A549 (cell line): ENCODE results near the gene SLC4A7. TPM values are rescaled to one million over a fixed set of nuclear protein-coding genes. Genes with fewer than 3 reads are reported as not detected.
A peak's percentile ranks its signal among the peaks of the same experiment; 100 is the strongest.

Experiments
- ATAC-seq, 2 experiments: fragments of 200-7000 bp in 1 of 2; fragments of >200 bp in 1 of 2; cut with Nextera tagmentation in 1 of 2; cut with Tn5 transposase in 1 of 2; 3 replicates each; pipeline versions ENCODE4 v1.8.0 to v1.9.1; 2018 to 2020; ENCODE audit warnings: mild to moderate bottlenecking in 1 of 2, moderate library complexity in 1 of 2
- CTCF ChIA-PET: fragments of 300-600 bp; sonication (Branson Sonifier 250); formaldehyde crosslinking; extraction: SDS; loops from one replicate; lab custom pipeline; 2021; ENCODE audit warnings: antibody characterized with exemption, inconsistent platforms; lab: Yijun Ruan, JAX
- POLR2A ChIA-PET: fragments of 350-600 bp; formaldehyde crosslinking; extraction: SDS; loops from one replicate; lab custom pipeline; 2021; ENCODE audit warnings: antibody characterized with exemption, inconsistent platforms; lab: Yijun Ruan, JAX
- DNase-seq, 2 experiments: peaks; one replicate each; pipeline versions ENCODE4 v3.0.0 to v3.0.0-alpha.2; 2011 to 2016; ENCODE audit warnings: low read depth in 1 of 2, low spot score in 1 of 2
- FAIRE-seq: peaks from 2 replicates; lab custom pipeline; 2011; peaks lifted over from hg19 to GRCh38; lab: Jason Lieb, UNC
- H3K27ac ChIP-seq, 2 experiments: fragments of >200 bp; sonication (Bioruptor Twin); formaldehyde crosslinking; 3 replicates each; pipeline ENCODE4 v1.5.1; 2016 to 2017
- H3K4me1 ChIP-seq: fragments of >200 bp; sonication (Bioruptor Twin); formaldehyde crosslinking; 3 replicates; pipeline ENCODE4 v1.6.1; 2016
- H3K4me2 ChIP-seq: fragments of >200 bp; sonication (Bioruptor Twin); formaldehyde crosslinking; 3 replicates; pipeline ENCODE4 v1.6.1; 2016
- H3K4me3 ChIP-seq: fragments of >200 bp; sonication (Bioruptor Twin); formaldehyde crosslinking; 3 replicates; pipeline ENCODE4 v1.5.1; 2016
- H3K9me3 ChIP-seq: fragments of >200 bp; sonication (Bioruptor Twin); formaldehyde crosslinking; 3 replicates; pipeline ENCODE4 v1.6.1; 2016
- ATOH8 ChIP-seq: fragments of 250-450 bp; sonication (Bioruptor Pico); IDR thresholded peaks from 2 replicates; pipeline ENCODE4 v1.5.0; 2020; ENCODE audit warnings: low read depth, mild to moderate bottlenecking, moderate library complexity
- CEBPB ChIP-seq, 2 experiments: fragments of >200 bp in 1 of 2; sonication (Bioruptor Twin) in 1 of 2; formaldehyde crosslinking in 1 of 2; IDR thresholded peaks; 2 replicates each; pipeline ENCODE4 v1.6.1; 2012 to 2016
- CTCF ChIP-seq: fragments of >200 bp; sonication (Bioruptor Twin); formaldehyde crosslinking; IDR thresholded peaks from 3 replicates; pipeline ENCODE4 v1.5.1; 2016
- EHF ChIP-seq: fragments of 250-450 bp; sonication (Bioruptor Pico); IDR thresholded peaks from 2 replicates; pipeline ENCODE4 v1.5.0; 2020; ENCODE audit warnings: mild to moderate bottlenecking
- EHMT2 ChIP-seq: fragments of 200-600 bp; sonication (generic); IDR thresholded peaks from 2 replicates; pipeline ENCODE4 v1.6.1; 2016; ENCODE audit warnings: antibody characterized with exemption, low read depth, mild to moderate bottlenecking, moderate library complexity
- ELK1 ChIP-seq: fragments of 150-350 bp; IDR thresholded peaks from 2 replicates; pipeline ENCODE4 v1.6.1; 2014; ENCODE audit warnings: low read depth, mild to moderate bottlenecking, low read length
- EP300 ChIP-seq, 2 experiments: fragments of >200 bp; sonication (Bioruptor Twin); formaldehyde crosslinking; IDR thresholded peaks; 2 replicates in 1 of 2; 3 replicates in 1 of 2; pipeline ENCODE4 v1.6.1; 2016 to 2017
- ESRRA ChIP-seq: fragments of 150-350 bp; IDR thresholded peaks from 2 replicates; pipeline ENCODE4 v1.6.1; 2014; ENCODE audit warnings: mild to moderate bottlenecking, low read length, borderline replicate concordance
- FOSL2 ChIP-seq, 2 experiments: fragments of 450-650 bp in 1 of 2; fragments of >200 bp in 1 of 2; sonication (Bioruptor Twin) in 1 of 2; formaldehyde crosslinking; IDR thresholded peaks; 2 replicates each; pipeline versions ENCODE4 v1.5.0 to v1.6.1; 2016 to 2020; ENCODE audit warnings: mild to moderate bottlenecking in 1 of 2, moderate library complexity in 1 of 2
- FOXS1 ChIP-seq: fragments of 250-450 bp; sonication (Bioruptor Pico); IDR thresholded peaks from 2 replicates; pipeline ENCODE4 v1.5.0; 2020; ENCODE audit warnings: mild to moderate bottlenecking, moderate library complexity
- HDAC2 ChIP-seq: fragments of 200-600 bp; sonication (generic); IDR thresholded peaks from 2 replicates; pipeline ENCODE4 v1.6.1; 2016
- HES2 ChIP-seq: fragments of >200 bp; sonication (Bioruptor Twin); formaldehyde crosslinking; IDR thresholded peaks from 2 replicates; pipeline ENCODE4 v1.6.1; 2016
- HOXB5 ChIP-seq: fragments of 250-450 bp; sonication (Bioruptor Pico); IDR thresholded peaks from 2 replicates; pipeline ENCODE4 v1.5.0; 2020; ENCODE audit warnings: mild to moderate bottlenecking, moderate library complexity
- MAZ ChIP-seq: fragments of 150-350 bp; IDR thresholded peaks from 2 replicates; pipeline ENCODE4 v1.6.1; 2014; ENCODE audit warnings: antibody characterized with exemption, low read depth, low read length, borderline replicate concordance
- NFE2L2 ChIP-seq: fragments of 150-350 bp; conservative IDR thresholded peaks from 2 replicates; pipeline ENCODE4 v1.6.1; 2014; ENCODE audit warnings: low read length
- NPAS2 ChIP-seq: fragments of 250-450 bp; sonication (Bioruptor Pico); IDR thresholded peaks from 2 replicates; pipeline ENCODE4 v1.8.0; 2022; ENCODE audit warnings: mild to moderate bottlenecking, moderate library complexity, borderline replicate concordance
- PBX3 ChIP-seq: IDR thresholded peaks from 2 replicates; pipeline ENCODE4 v1.6.1; 2012
- POLR2A ChIP-seq: IDR thresholded peaks from 2 replicates; pipeline ENCODE4 v1.6.1; 2012; ENCODE audit warnings: mild to moderate bottlenecking, low read length
- POLR2AphosphoS2 ChIP-seq: conservative IDR thresholded peaks from 2 replicates; pipeline ENCODE4 v1.6.1; 2012; ENCODE audit warnings: low read length, improper control_type of control experiment, inconsistent platforms
- RCOR1 ChIP-seq: fragments of 150-350 bp; IDR thresholded peaks from 2 replicates; pipeline ENCODE4 v1.6.1; 2014; ENCODE audit warnings: antibody characterized with exemption, low read length, low read depth
- RNF2 ChIP-seq: fragments of 200-600 bp; sonication (generic); IDR thresholded peaks from 2 replicates; pipeline ENCODE4 v1.6.1; 2016; ENCODE audit warnings: low read depth, mild to moderate bottlenecking, antibody characterized with exemption, moderate library complexity, borderline replicate concordance
- SMC3 ChIP-seq: fragments of >200 bp; sonication (Bioruptor Twin); formaldehyde crosslinking; IDR thresholded peaks from 3 replicates; pipeline ENCODE4 v1.6.1; 2018; ENCODE audit warnings: inconsistent platforms
- SREBF2 ChIP-seq: fragments of 450-650 bp; IDR thresholded peaks from 2 replicates; pipeline ENCODE4 v1.6.1; 2014; ENCODE audit warnings: mild to moderate bottlenecking, moderate library complexity
- USF2 ChIP-seq: fragments of 450-650 bp; IDR thresholded peaks from 2 replicates; pipeline ENCODE4 v1.6.1; 2014; ENCODE audit warnings: antibody characterized with exemption
- ZC3H11A ChIP-seq: fragments of 450-650 bp; IDR thresholded peaks from 2 replicates; pipeline ENCODE4 v1.6.1; 2014; ENCODE audit warnings: antibody characterized with exemption, mild to moderate bottlenecking
- ZFP36 ChIP-seq: fragments of 450-650 bp; IDR thresholded peaks from 2 replicates; pipeline ENCODE4 v1.6.1; 2014; ENCODE audit warnings: borderline replicate concordance; ENCODE audit not compliant: partially characterized antibody
- ZSCAN20 ChIP-seq: fragments of 250-450 bp; sonication (Bioruptor Pico); IDR thresholded peaks from 2 replicates; pipeline ENCODE4 v1.8.0; 2022; ENCODE audit warnings: mild to moderate bottlenecking, moderate library complexity
- WGBS: methylation state at CpG from one replicate; pipeline ENCODE4 v1.1.6; 2017; ENCODE audit errors: missing lambda C conversion rate; 5-methylcytosine and 5-hydroxymethylcytosine counted together
- polyA plus RNA-seq, 4 experiments: library from polyadenylated mRNA; depleted of rRNA in 3 of 4; stranded (reverse); fragments of >200 nt; fragmentation: RNase III in 1 of 4; extraction: RNeasy Plus Mini Kit Qiagen cat#74134 plus additional on column Dnase treatment in 1 of 4; gene quantifications; 2 replicates in 3 of 4; 3 replicates in 1 of 4; pipeline ENCODE4 v1.2.3, GENCODE V29; 2011 to 2017
- TF ChIP-seq, protein P1 (sequence below): fragments of 250-450 bp; sonication (Bioruptor Pico); IDR thresholded peaks from 2 replicates; pipeline ENCODE4 v1.5.0; 2021; ENCODE audit warnings: mild to moderate bottlenecking, moderate library complexity, borderline replicate concordance

SLC4A7 gene
- polyA plus RNA-seq, 2 of the 4 experiments (the other 2 are of a cell fraction): 35.1 to 70.2 TPM

GRCh38 chr3:27504749-27505148 is 20.6 kb upstream of the SLC4A7 start:
- FAIRE-seq: no peak
- Histone ChIP-seq H3K4me3 (no peak overlapping the region), H3K4me1 (peaks cover 19% of the 10 kb centered on the region), H3K27ac (peak overlapping the region in 1 of 2 experiments; percentile 40; a peak in 2 of 6 replicates), H3K4me2 (no peak overlapping the region), H3K9me3 (no peaks in the 10 kb centered on the region)
- CTCF ChIA-PET: interaction anchor here (1.2 kb wide), 1 partner anchor 13 kb away, joined by 4 read pairs; no protein-coding TSS in a partner anchor
- TF ChIP-seq NFE2L2 (no peak), EHMT2 (no peak), ZSCAN20 (no peak), PBX3 (no peak), POLR2A (no peak), RCOR1 (no peak), ZFP36 (no peak), NPAS2 (no peak), MAZ (no peak), SMC3 (no peak), HES2 (no peak), FOXS1 (CRISPR knock-in tag) (no peak), ESRRA (no peak), ZC3H11A (no peak)
- no peak for DNase-seq
- 89% methylated on average over 1 of the region's 1 CpG for WGBS
- POLR2A ChIA-PET: no interaction called here
- no peak for ATAC-seq

GRCh38 chr3:27503526-27503925 is 19.3 kb upstream of the SLC4A7 start:
- ChIA-PET CTCF (no interaction called here), POLR2A (no interaction called here)
- Histone ChIP-seq H3K9me3 (no peaks in the 10 kb centered on the region), H3K4me2 (no peak overlapping the region), H3K27ac (no peak overlapping the region), H3K4me1 (peaks cover 19% of the 10 kb centered on the region), H3K4me3 (no peak overlapping the region)
- FAIRE-seq (no peak), DNase-seq (no peak), ATAC-seq (no peak)
- TF ChIP-seq ESRRA: no peak
- no peak for TF ChIP-seq CTCF
- TF ChIP-seq ELK1: no peak
- TF ChIP-seq ATOH8 (CRISPR knock-in tag): no peak
- TF ChIP-seq EP300 (IDR thresholded peaks at IDR 0.05): no peak
- no peak for TF ChIP-seq EHF (CRISPR knock-in tag)
- no peak for TF ChIP-seq FOXS1 (CRISPR knock-in tag)
- TF ChIP-seq, protein P1, sequence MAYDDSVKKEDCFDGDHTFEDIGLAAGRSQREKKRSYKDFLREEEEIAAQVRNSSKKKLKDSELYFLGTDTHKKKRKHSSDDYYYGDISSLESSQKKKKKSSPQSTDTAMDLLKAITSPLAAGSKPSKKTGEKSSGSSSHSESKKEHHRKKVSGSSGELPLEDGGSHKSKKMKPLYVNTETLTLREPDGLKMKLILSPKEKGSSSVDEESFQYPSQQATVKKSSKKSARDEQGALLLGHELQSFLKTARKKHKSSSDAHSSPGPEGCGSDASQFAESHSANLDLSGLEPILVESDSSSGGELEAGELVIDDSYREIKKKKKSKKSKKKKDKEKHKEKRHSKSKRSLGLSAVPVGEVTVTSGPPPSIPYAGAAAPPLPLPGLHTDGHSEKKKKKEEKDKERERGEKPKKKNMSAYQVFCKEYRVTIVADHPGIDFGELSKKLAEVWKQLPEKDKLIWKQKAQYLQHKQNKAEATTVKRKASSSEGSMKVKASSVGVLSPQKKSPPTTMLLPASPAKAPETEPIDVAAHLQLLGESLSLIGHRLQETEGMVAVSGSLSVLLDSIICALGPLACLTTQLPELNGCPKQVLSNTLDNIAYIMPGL (CRISPR knock-in tag): no peak
- TF ChIP-seq POLR2AphosphoS2: no peak
- TF ChIP-seq FOSL2 (IDR thresholded peaks at IDR 0.05): no peak
- TF ChIP-seq FOSL2 (CRISPR knock-in tag; IDR thresholded peaks at IDR 0.05): no peak
- no peak for TF ChIP-seq RNF2
- no peak for TF ChIP-seq CEBPB (IDR thresholded peaks at IDR 0.05)
- no peak for TF ChIP-seq ZC3H11A
- no peak for TF ChIP-seq ZFP36
- TF ChIP-seq HDAC2: no peak
- TF ChIP-seq HOXB5 (CRISPR knock-in tag): no peak
- no peak for TF ChIP-seq USF2
- no peak for TF ChIP-seq SREBF2
- WGBS: 74% methylated on average over 5 of the region's 5 CpGs
